Measurements from ENCODE around the gene HS3ST1.

Gene HS3ST1

GRCh38 chr4:11451716-11452115 is 23.0 kb upstream of the HS3ST1 start:
- no peak overlapping the region for H3K4me3 ChIP-seq (ENCODE audit: low read depth, low read length)
- TF ChIP-seq CTCF (IDR thresholded peaks at IDR 0.05; ENCODE audit: borderline replicate concordance, insufficient read depth, low read depth, low read length) = no peak

DNA sequence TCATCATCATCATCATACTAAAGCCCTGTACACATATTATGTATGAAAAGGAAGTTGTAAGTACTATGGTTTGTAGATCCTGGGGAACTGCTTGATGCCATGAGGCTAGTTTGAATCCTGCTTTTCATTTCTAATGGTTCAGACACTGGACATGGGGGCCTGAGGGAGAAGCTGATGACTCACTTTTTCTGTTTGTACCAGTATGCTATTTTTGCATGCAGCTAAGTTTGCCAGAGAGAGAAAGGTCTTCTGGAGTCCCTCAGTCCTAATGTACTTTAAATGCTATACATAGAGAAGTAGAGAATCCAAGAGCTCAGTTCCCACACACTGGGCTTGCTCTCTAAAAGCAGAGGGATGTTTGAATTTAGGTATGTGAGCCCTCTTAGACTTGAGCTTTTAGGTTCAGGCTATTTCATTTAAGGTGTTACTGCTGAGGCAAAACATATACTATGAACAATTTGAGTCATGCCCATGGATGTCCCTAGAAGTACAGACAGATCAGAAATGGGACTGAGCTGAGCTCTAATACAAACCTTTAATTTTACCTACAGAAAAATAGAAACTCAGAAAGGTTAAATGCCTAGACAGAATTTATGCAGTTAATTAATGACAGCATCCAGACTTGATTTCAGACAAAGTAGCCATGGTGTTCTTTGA is 17.6 kb upstream of the HS3ST1 start:
- H3K4me3 ChIP-seq (ENCODE audit: low read depth, low read length) = no peak overlapping the region
- TF ChIP-seq CTCF (IDR thresholded peaks at IDR 0.05; ENCODE audit: borderline replicate concordance, insufficient read depth, low read depth, low read length) = no peak

DNA sequence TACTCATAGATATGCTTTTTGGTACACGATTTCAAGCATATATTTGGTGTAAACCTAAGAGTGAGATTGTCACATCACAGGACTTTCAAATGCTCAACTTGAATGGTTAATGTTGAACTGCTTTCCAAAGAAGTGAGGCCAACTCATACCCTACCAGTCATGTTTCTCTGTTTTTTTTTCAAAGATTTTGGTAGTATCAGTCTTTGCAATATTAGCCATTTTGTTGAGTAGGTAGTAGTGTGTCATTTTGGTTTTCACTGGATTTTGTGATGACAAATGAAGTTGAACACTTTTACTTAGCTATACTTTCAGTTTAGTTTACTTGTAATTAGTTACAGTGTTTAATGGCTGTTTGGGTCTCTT is 12.5 kb upstream of the HS3ST1 start:
- no peak overlapping the region for H3K4me3 ChIP-seq (ENCODE audit: low read depth, low read length)
- no peak for TF ChIP-seq CTCF (IDR thresholded peaks at IDR 0.05; ENCODE audit: borderline replicate concordance, insufficient read depth, low read depth, low read length)

GRCh38 chr4:11440481-11441193 is 11.9 kb upstream of the HS3ST1 start:
- H3K4me3 ChIP-seq (ENCODE audit: low read depth, low read length) = no peak overlapping the region
- no peak for TF ChIP-seq CTCF (IDR thresholded peaks at IDR 0.05; ENCODE audit: borderline replicate concordance, insufficient read depth, low read depth, low read length)

DNA sequence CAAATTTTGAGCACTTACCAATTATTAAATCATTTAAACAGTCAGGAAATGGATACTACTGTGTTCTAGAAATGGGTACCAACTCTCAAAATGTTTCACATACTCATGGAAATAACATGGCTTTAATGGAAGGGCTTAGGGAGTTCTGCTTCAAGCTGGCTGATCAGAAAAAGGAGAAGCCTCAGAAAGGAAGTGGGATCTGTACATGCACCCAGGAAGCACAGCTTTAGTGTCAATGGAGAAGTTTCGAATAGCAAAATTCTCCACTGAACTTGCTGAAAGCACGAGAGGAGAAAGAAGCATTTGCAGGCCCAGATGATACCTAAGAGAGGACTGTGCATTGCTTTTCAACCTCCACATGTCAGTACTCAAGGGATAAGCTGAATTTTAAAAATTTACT is 11.1 kb upstream of the HS3ST1 start:
- no peak overlapping the region for H3K4me3 ChIP-seq (ENCODE audit: low read depth, low read length)
- no peak for TF ChIP-seq CTCF (IDR thresholded peaks at IDR 0.05; ENCODE audit: borderline replicate concordance, insufficient read depth, low read depth, low read length)

- TF ChIP-seq CTCF (IDR thresholded peaks at IDR 0.05; ENCODE audit: borderline replicate concordance, insufficient read depth, low read depth, low read length) = no peak
- no peak overlapping the region for H3K4me3 ChIP-seq (ENCODE audit: low read depth, low read length)
Measured at GRCh38 chr4:11438647-11439046, 10.0 kb upstream of the HS3ST1 start.

DNA sequence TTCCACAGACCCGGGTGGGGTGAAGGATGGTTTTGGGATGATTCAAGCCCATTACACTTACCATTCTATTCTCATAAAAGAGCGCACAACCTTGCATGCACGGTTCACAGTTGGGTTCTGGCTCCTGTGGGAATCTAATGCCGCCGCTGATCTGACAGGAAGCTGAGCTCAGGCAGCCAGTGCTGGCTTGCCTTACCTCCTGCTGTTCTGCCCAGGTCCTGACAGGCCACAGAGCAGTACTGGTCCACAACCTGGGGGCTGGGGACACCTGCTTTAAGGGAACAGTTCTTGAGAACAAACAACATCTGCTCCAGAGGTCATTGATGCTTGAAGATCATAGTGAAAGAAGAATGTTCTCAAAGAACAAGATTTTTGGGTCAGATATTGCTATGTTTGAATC is 8.0 kb upstream of the HS3ST1 start:
- no peak for TF ChIP-seq CTCF (IDR thresholded peaks at IDR 0.05; ENCODE audit: borderline replicate concordance, insufficient read depth, low read depth, low read length)
- H3K4me3 ChIP-seq (ENCODE audit: low read depth, low read length) = no peak overlapping the region

All from GM12875 (cell line).